ENCODE measurements around the gene LINGO3.
"Not testable (repeated sequence)": the region's sequence is repeated elsewhere in the genome, so short reads cannot be mapped to it uniquely, and the experiment has no call there.

The LINGO3 gene

GRCh38 chr19:2349818-2350217, 41.9 kb upstream of the LINGO3 start:
- not testable (repeated sequence) for H2AFZ ChIP-seq (ENCODE audit: low read length, unreplicated experiment); H3K4me1 ChIP-seq (ENCODE audit: control insufficient read depth, insufficient read depth, low read length, unreplicated experiment)

GRCh38 chr19:2345794-2346663, 38.1 kb upstream of the LINGO3 start:
- no peak overlapping the region for H3K27ac ChIP-seq (ENCODE audit: low read depth, low read length)
- H3K36me3 ChIP-seq (ENCODE audit: insufficient read depth, low read length), result no peaks in the 10 kb centered on the region

More at GRCh38 chr19:2349818-2350217, 41.9 kb upstream of the LINGO3 start:
- not testable (repeated sequence) for H3K27me3 ChIP-seq (ENCODE audit: insufficient read depth, low read length); H3K27ac ChIP-seq (ENCODE audit: low read depth, low read length); H3K36me3 ChIP-seq (ENCODE audit: insufficient read depth, low read length); H3K79me2 ChIP-seq (ENCODE audit: control insufficient read depth, insufficient read depth, low read length, unreplicated experiment); H3K4me3 ChIP-seq (ENCODE audit: low read depth, low read length)

GRCh38 chr19:2345076-2345475, 37.1 kb upstream of the LINGO3 start:
- H3K36me3 ChIP-seq (ENCODE audit: insufficient read depth, low read length), result no peaks in the 10 kb centered on the region
- H2AFZ ChIP-seq (ENCODE audit: low read length, unreplicated experiment), result no peak overlapping the region
- H3K79me2 ChIP-seq (ENCODE audit: control insufficient read depth, insufficient read depth, low read length, unreplicated experiment), result no peaks in the 10 kb centered on the region
- H3K27ac ChIP-seq (ENCODE audit: low read depth, low read length), result no peak overlapping the region
- no peaks in the 10 kb centered on the region for H3K27me3 ChIP-seq (ENCODE audit: insufficient read depth, low read length)
- no peak overlapping the region for H3K4me3 ChIP-seq (ENCODE audit: low read depth, low read length)
- H3K4me1 ChIP-seq (ENCODE audit: control insufficient read depth, insufficient read depth, low read length, unreplicated experiment), result no peaks in the 10 kb centered on the region

More at GRCh38 chr19:2345794-2346663, 38.1 kb upstream of the LINGO3 start:
- Histone ChIP-seq H3K79me2 (ENCODE audit: control insufficient read depth, insufficient read depth, low read length, unreplicated experiment) (no peaks in the 10 kb centered on the region), H3K4me3 (ENCODE audit: low read depth, low read length) (no peak overlapping the region), H2AFZ (ENCODE audit: low read length, unreplicated experiment) (no peak overlapping the region), H3K4me1 (ENCODE audit: control insufficient read depth, insufficient read depth, low read length, unreplicated experiment) (no peaks in the 10 kb centered on the region), H3K27me3 (ENCODE audit: insufficient read depth, low read length) (no peaks in the 10 kb centered on the region)

- Histone ChIP-seq H3K27ac (ENCODE audit: low read depth, low read length) (no peak overlapping the region), H3K36me3 (ENCODE audit: insufficient read depth, low read length) (no peaks in the 10 kb centered on the region), H3K79me2 (ENCODE audit: control insufficient read depth, insufficient read depth, low read length, unreplicated experiment) (no peaks in the 10 kb centered on the region)
Measured at GRCh38 chr19:2344381-2344870, 36.5 kb upstream of the LINGO3 start.

GRCh38 chr19:2343289-2343982, 35.5 kb upstream of the LINGO3 start:
- no peaks in the 10 kb centered on the region for H3K36me3 ChIP-seq (ENCODE audit: insufficient read depth, low read length)
- no peak overlapping the region for H2AFZ ChIP-seq (ENCODE audit: low read length, unreplicated experiment)
- H3K27ac ChIP-seq (ENCODE audit: low read depth, low read length), result no peak overlapping the region
- H3K27me3 ChIP-seq (ENCODE audit: insufficient read depth, low read length), result no peaks in the 10 kb centered on the region
- no peak overlapping the region for H3K4me3 ChIP-seq (ENCODE audit: low read depth, low read length)
- H3K79me2 ChIP-seq (ENCODE audit: control insufficient read depth, insufficient read depth, low read length, unreplicated experiment), result peaks cover 3% of the 10 kb centered on the region
- no peaks in the 10 kb centered on the region for H3K4me1 ChIP-seq (ENCODE audit: control insufficient read depth, insufficient read depth, low read length, unreplicated experiment)

More at GRCh38 chr19:2344381-2344870, 36.5 kb upstream of the LINGO3 start:
- Histone ChIP-seq H3K4me3 (ENCODE audit: low read depth, low read length) (no peak overlapping the region), H3K27me3 (ENCODE audit: insufficient read depth, low read length) (no peaks in the 10 kb centered on the region), H3K4me1 (ENCODE audit: control insufficient read depth, insufficient read depth, low read length, unreplicated experiment) (no peaks in the 10 kb centered on the region), H2AFZ (ENCODE audit: low read length, unreplicated experiment) (no peak overlapping the region)

GRCh38 chr19:2342656-2343288, 34.8 kb upstream of the LINGO3 start:
- H3K36me3 ChIP-seq (ENCODE audit: insufficient read depth, low read length), result no peaks in the 10 kb centered on the region
- H3K27ac ChIP-seq (ENCODE audit: low read depth, low read length), result no peak overlapping the region
- no peaks in the 10 kb centered on the region for H3K4me1 ChIP-seq (ENCODE audit: control insufficient read depth, insufficient read depth, low read length, unreplicated experiment)

GRCh38 chr19:2341982-2342381, 34.0 kb upstream of the LINGO3 start:
- Histone ChIP-seq H3K4me1 (ENCODE audit: control insufficient read depth, insufficient read depth, low read length, unreplicated experiment) (no peaks in the 10 kb centered on the region), H3K27me3 (ENCODE audit: insufficient read depth, low read length) (no peaks in the 10 kb centered on the region), H3K79me2 (ENCODE audit: control insufficient read depth, insufficient read depth, low read length, unreplicated experiment) (peaks cover 3% of the 10 kb centered on the region), H3K36me3 (ENCODE audit: insufficient read depth, low read length) (no peaks in the 10 kb centered on the region), H3K27ac (ENCODE audit: low read depth, low read length) (no peak overlapping the region), H2AFZ (ENCODE audit: low read length, unreplicated experiment) (no peak overlapping the region), H3K4me3 (ENCODE audit: low read depth, low read length) (no peak overlapping the region)

More at GRCh38 chr19:2342656-2343288, 34.8 kb upstream of the LINGO3 start:
- Histone ChIP-seq H3K79me2 (ENCODE audit: control insufficient read depth, insufficient read depth, low read length, unreplicated experiment) (peaks cover 3% of the 10 kb centered on the region), H3K27me3 (ENCODE audit: insufficient read depth, low read length) (no peaks in the 10 kb centered on the region), H2AFZ (ENCODE audit: low read length, unreplicated experiment) (no peak overlapping the region), H3K4me3 (ENCODE audit: low read depth, low read length) (no peak overlapping the region)

- Histone ChIP-seq H3K4me3 (ENCODE audit: low read depth, low read length) (no peak overlapping the region), H3K4me1 (ENCODE audit: control insufficient read depth, insufficient read depth, low read length, unreplicated experiment) (no peaks in the 10 kb centered on the region), H2AFZ (ENCODE audit: low read length, unreplicated experiment) (no peak overlapping the region), H3K27me3 (ENCODE audit: insufficient read depth, low read length) (no peaks in the 10 kb centered on the region), H3K79me2 (ENCODE audit: control insufficient read depth, insufficient read depth, low read length, unreplicated experiment) (peaks cover 3% of the 10 kb centered on the region), H3K27ac (ENCODE audit: low read depth, low read length) (no peak overlapping the region), H3K36me3 (ENCODE audit: insufficient read depth, low read length) (no peaks in the 10 kb centered on the region)
Measured at GRCh38 chr19:2341244-2341751, 33.3 kb upstream of the LINGO3 start.

GRCh38 chr19:2340496-2341243, 32.7 kb upstream of the LINGO3 start:
- Histone ChIP-seq H3K27ac (ENCODE audit: low read depth, low read length) (no peak overlapping the region), H3K36me3 (ENCODE audit: insufficient read depth, low read length) (no peaks in the 10 kb centered on the region), H2AFZ (ENCODE audit: low read length, unreplicated experiment) (no peak overlapping the region), H3K4me3 (ENCODE audit: low read depth, low read length) (no peak overlapping the region), H3K4me1 (ENCODE audit: control insufficient read depth, insufficient read depth, low read length, unreplicated experiment) (no peaks in the 10 kb centered on the region), H3K27me3 (ENCODE audit: insufficient read depth, low read length) (no peaks in the 10 kb centered on the region), H3K79me2 (ENCODE audit: control insufficient read depth, insufficient read depth, low read length, unreplicated experiment) (peaks cover 7% of the 10 kb centered on the region)
